ENCODE data around the gene APBA2.
"Not testable (repeated sequence)": the region's sequence is repeated elsewhere in the genome, so short reads cannot be mapped to it uniquely, and the experiment has no call there.

DNA sequence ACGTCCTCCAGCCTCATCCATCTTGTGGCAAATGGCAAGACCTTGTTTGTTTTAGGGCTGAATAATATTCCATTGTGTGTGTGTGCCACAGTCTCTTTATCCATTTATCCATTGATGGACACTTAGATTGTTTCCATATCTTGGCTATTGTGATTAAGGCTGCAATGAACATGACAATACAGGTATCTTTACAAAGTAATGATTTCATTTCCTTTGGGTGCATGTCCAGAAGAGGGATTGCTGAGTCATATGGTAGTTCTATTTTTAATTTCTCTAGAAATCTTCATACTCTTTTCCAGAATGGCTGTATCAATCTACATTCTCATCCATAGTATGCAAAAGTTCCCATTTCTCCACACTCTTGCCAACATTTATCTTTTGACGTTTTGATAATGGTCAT is 31.2 kb upstream of the APBA2 start:
- TF ChIP-seq, protein P1, sequence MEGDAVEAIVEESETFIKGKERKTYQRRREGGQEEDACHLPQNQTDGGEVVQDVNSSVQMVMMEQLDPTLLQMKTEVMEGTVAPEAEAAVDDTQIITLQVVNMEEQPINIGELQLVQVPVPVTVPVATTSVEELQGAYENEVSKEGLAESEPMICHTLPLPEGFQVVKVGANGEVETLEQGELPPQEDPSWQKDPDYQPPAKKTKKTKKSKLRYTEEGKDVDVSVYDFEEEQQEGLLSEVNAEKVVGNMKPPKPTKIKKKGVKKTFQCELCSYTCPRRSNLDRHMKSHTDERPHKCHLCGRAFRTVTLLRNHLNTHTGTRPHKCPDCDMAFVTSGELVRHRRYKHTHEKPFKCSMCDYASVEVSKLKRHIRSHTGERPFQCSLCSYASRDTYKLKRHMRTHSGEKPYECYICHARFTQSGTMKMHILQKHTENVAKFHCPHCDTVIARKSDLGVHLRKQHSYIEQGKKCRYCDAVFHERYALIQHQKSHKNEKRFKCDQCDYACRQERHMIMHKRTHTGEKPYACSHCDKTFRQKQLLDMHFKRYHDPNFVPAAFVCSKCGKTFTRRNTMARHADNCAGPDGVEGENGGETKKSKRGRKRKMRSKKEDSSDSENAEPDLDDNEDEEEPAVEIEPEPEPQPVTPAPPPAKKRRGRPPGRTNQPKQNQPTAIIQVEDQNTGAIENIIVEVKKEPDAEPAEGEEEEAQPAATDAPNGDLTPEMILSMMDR (IDR thresholded peaks at IDR 0.05): not testable (repeated sequence)
- not testable (repeated sequence) for TF ChIP-seq POLR2AphosphoS5 (IDR thresholded peaks at IDR 0.05); POLR2A (IDR thresholded peaks at IDR 0.05); EP300 (IDR thresholded peaks at IDR 0.05; ENCODE audit: low read depth)

All from transverse colon (tissue), 4 donors.